Endothelial cell of umbilical vein (primary cell): ENCODE data around the gene MESP1. TPM values are rescaled to one million over a fixed set of nuclear protein-coding genes. Genes with fewer than 3 reads are reported as not detected.

Source experiments
- BruUV-seq: library from RNA; stranded (reverse); fragments of 400-500 nt; replicated peaks from 2 replicates; lab custom pipeline; 2021; lab: Mats Ljungman, UMichigan
- CTCF ChIA-PET: fragments of 300-600, 350-600 bp; sonication (Branson Sonifier 250); formaldehyde crosslinking; loops from one replicate; lab custom pipeline; 2021; ENCODE audit warnings: antibody characterized with exemption, inconsistent platforms; lab: Charles Lee
- POLR2A ChIA-PET: fragments of 300-600, 350-600 bp; sonication (Branson Sonifier 250); formaldehyde crosslinking; loops from one replicate; lab custom pipeline; 2021; ENCODE audit warnings: antibody characterized with exemption, inconsistent platforms; lab: Charles Lee
- DNase-seq: peaks from one replicate; pipeline ENCODE4 v3.0.0-alpha.2; 2011; ENCODE audit warnings: low read depth, low spot score
- FAIRE-seq: peaks from 2 replicates; lab custom pipeline; 2011; peaks lifted over from hg19 to GRCh38; lab: Jason Lieb, UNC
- H2AFZ ChIP-seq: 2 replicates; pipeline ENCODE4 v1.6.0; 2012; ENCODE audit warnings: low read depth, low read length, control low read depth, inconsistent platforms
- H3K27ac ChIP-seq: 2 replicates; pipeline ENCODE4 v1.5.1; 2011; ENCODE audit warnings: low read depth, mild to moderate bottlenecking, control low read depth, low read length, moderate library complexity; ENCODE audit not compliant: insufficient read depth
- H3K27me3 ChIP-seq, 2 experiments: 2 replicates each; pipeline versions ENCODE4 v1.6.0 to v1.6.1; 2011; ENCODE audit warnings: low read length in 2 of 2, mixed read lengths in 1 of 2; ENCODE audit not compliant: control insufficient read depth in 2 of 2, insufficient read depth in 2 of 2
- H3K36me3 ChIP-seq, 2 experiments: 2 replicates in 1 of 2; 3 replicates in 1 of 2; pipeline ENCODE4 v1.5.1; 2011; ENCODE audit warnings: low read length in 2 of 2, mild to moderate bottlenecking in 1 of 2, moderate library complexity in 1 of 2; ENCODE audit not compliant: control insufficient read depth in 2 of 2, insufficient read depth in 2 of 2; ENCODE audit errors: extremely low read depth in 1 of 2
- H3K4me1 ChIP-seq: 3 replicates; pipeline ENCODE4 v1.5.1; 2011; ENCODE audit warnings: mild to moderate bottlenecking, low read length; ENCODE audit not compliant: control insufficient read depth, insufficient read depth; ENCODE audit errors: extremely low read depth
- H3K4me2 ChIP-seq: 2 replicates; pipeline ENCODE4 v1.6.1; 2011; ENCODE audit warnings: low read length, control low read depth, mixed read lengths; ENCODE audit not compliant: insufficient read depth
- H3K4me3 ChIP-seq, 3 experiments: fragments of 200-600 bp in 1 of 3; sonication (generic), shearing (Covaris generic) in 1 of 3; replicated peaks in 1 of 3; 2 replicates each; pipeline ENCODE4 v1.5.1; 2011 to 2016; ENCODE audit warnings: control low read depth in 3 of 3, low read length in 3 of 3, mild to moderate bottlenecking in 2 of 3, inconsistent platforms in 1 of 3, low read depth in 1 of 3, moderate library complexity in 1 of 3; ENCODE audit not compliant: insufficient read depth in 1 of 3
- H3K79me2 ChIP-seq: 2 replicates; pipeline ENCODE4 v1.6.0; 2012; ENCODE audit warnings: low read length, inconsistent platforms; ENCODE audit not compliant: control insufficient read depth, insufficient read depth
- H3K9ac ChIP-seq: replicated peaks from 2 replicates; pipeline ENCODE3; 2011; ENCODE audit warnings: low read length, control low read depth; ENCODE audit not compliant: insufficient read depth; ENCODE audit errors: extremely low read depth
- H3K9me1 ChIP-seq: replicated peaks from 3 replicates; pipeline ENCODE4 v1.6.0; 2011; ENCODE audit warnings: mild to moderate bottlenecking, low read length; ENCODE audit not compliant: control insufficient read depth, insufficient read depth; ENCODE audit errors: extremely low read depth
- H3K9me3 ChIP-seq: replicated peaks from 2 replicates; pipeline ENCODE4 v1.5.1; 2012; ENCODE audit warnings: low read length, inconsistent platforms; ENCODE audit not compliant: control insufficient read depth, insufficient read depth
- H4K20me1 ChIP-seq: replicated peaks from 2 replicates; pipeline ENCODE3; 2011; ENCODE audit warnings: mild to moderate bottlenecking, low read length; ENCODE audit not compliant: control insufficient read depth, insufficient read depth; ENCODE audit errors: extremely low read depth
- CTCF ChIP-seq, 2 donors: IDR thresholded peaks; 1 replicate in 1 of 2; 2 replicates in 1 of 2; pipeline ENCODE4 v1.5.1; 2011; ENCODE audit warnings: low read length in 2 of 2, mild to moderate bottlenecking in 2 of 2, moderate library complexity in 2 of 2, control low read depth in 1 of 2, inconsistent platforms in 1 of 2, low read depth in 1 of 2; ENCODE audit not compliant: insufficient read depth in 1 of 2; ENCODE audit errors: extremely low read depth in 1 of 2
- EZH2 ChIP-seq: IDR thresholded peaks from 2 replicates; pipeline ENCODE4 v1.6.1; 2012; ENCODE audit warnings: borderline replicate concordance, low read depth, mild to moderate bottlenecking, moderate library complexity, low read length, inconsistent platforms; ENCODE audit not compliant: severe bottlenecking
- FOS ChIP-seq: IDR thresholded peaks from 2 replicates; pipeline ENCODE4 v1.6.1; 2011; ENCODE audit warnings: mild to moderate bottlenecking, low read length, moderate library complexity, borderline replicate concordance; ENCODE audit not compliant: insufficient read depth
- GATA2 ChIP-seq: IDR thresholded peaks from 2 replicates; pipeline ENCODE4 v1.7.0; 2011; ENCODE audit warnings: low read depth, mild to moderate bottlenecking, moderate library complexity, mixed read lengths, low read length; ENCODE audit not compliant: insufficient read length, insufficient read depth
- JUN ChIP-seq: IDR thresholded peaks from 2 replicates; pipeline ENCODE4 v1.6.1; 2011; ENCODE audit warnings: borderline replicate concordance, low read depth; ENCODE audit not compliant: insufficient read length, insufficient read depth
- MAX ChIP-seq: IDR thresholded peaks from 2 replicates; pipeline ENCODE4 v1.6.1; 2011; ENCODE audit not compliant: insufficient read depth, insufficient read length
- POLR2A ChIP-seq: IDR thresholded peaks from 2 replicates; pipeline ENCODE4 v1.6.1; 2012; ENCODE audit warnings: low read depth, mild to moderate bottlenecking, control low read depth, low read length
- POLR2AphosphoS5 ChIP-seq: IDR thresholded peaks from 2 replicates; pipeline ENCODE4 v1.6.1; 2012; ENCODE audit warnings: low read depth, mild to moderate bottlenecking, control low read depth, low read length, moderate library complexity; ENCODE audit not compliant: insufficient read depth
- dilution Hi-C: fragments of 300-500 bp; cut with MboI; formaldehyde crosslinking; loops from one replicate; pipeline ENCODE4 v1.15.0; 2019; ENCODE audit warnings: low sequenced_read_pairs; ENCODE audit not compliant: extremely low pct_ligation_motif_present
- intact Hi-C: fragments of 100-400 bp; cut with micrococcal nuclease; formaldehyde crosslinking; loops from one replicate; pipeline ENCODE4 v1.10.0; 2022
- polyA plus RNA-seq, 4 experiments: library from polyadenylated mRNA; depleted of rRNA in 3 of 4; stranded (reverse) in 3 of 4; unstranded in 1 of 4; fragments of >200 nt; gene quantifications; 2 replicates each; pipeline versions ENCODE4 v1.2.1 to v1.2.3, GENCODE V29; 2011 to 2012; ENCODE audit warnings: missing spikeins in 1 of 4
- total RNA-seq: library from RNA; stranded (reverse); gene quantifications from 2 replicates; pipeline ENCODE4 v1.2.3, GENCODE V29; 2021

The MESP1 gene
- total and polyA plus RNA-seq, 2 donors (not counting 3 experiments of a cell fraction or from before 2014, with no cell fraction given), result 0.68 to 1.7 TPM

- no peak overlapping the region for H3K4me3 ChIP-seq
- POLR2A ChIA-PET, result no interaction called here
- no TSS peak for BruUV-seq
- CTCF ChIA-PET, result interaction anchor here (1.5 kb wide), 1 partner anchor 11 kb away, joined by 4 read pairs; no protein-coding TSS in a partner anchor
- DNase-seq (no peak), FAIRE-seq (no peak)
- H3K36me3 ChIP-seq, result no peaks in the 10 kb centered on the region
- H4K20me1 ChIP-seq, result no peaks in the 10 kb centered on the region
- H3K9ac ChIP-seq, result no peak overlapping the region
- H3K4me1 ChIP-seq, result no peaks in the 10 kb centered on the region
- TF ChIP-seq EZH2 (no peak), FOS (no peak), POLR2AphosphoS5 (no peak), GATA2 (no peak), MAX (no peak), CTCF (IDR thresholded peaks at IDR 0.05; ENCODE audit: extremely low read depth in 1 of 2, insufficient read depth in 1 of 2, low read depth in 1 of 2, low read length in 2 of 2) (no peak), POLR2A (no peak), JUN (no peak)
- no peaks in the 10 kb centered on the region for H3K9me1 ChIP-seq
- no peaks in the 10 kb centered on the region for H3K9me3 ChIP-seq
- no peak overlapping the region for H3K27ac ChIP-seq
- dilution Hi-C loops (no loop called here), intact Hi-C loops (no loop called here)
- H3K4me2 ChIP-seq, result no peak overlapping the region
- H3K79me2 ChIP-seq, result no peaks in the 10 kb centered on the region
- H2AFZ ChIP-seq, result no peak overlapping the region
- H3K27me3 ChIP-seq, result peaks cover 22 to 43% of the 10 kb centered on the region in 2 experiments
Observed at GRCh38 chr15:89707577-89707976, 43.5 kb downstream of the MESP1 start.
